K562 treated with DMSO at 1 percent for 12 hours (cell line): Measurements from ENCODE around the gene ENO1. TPM values are rescaled to one million over a fixed set of nuclear protein-coding genes. Genes with fewer than 3 reads are reported as not detected.

Experiments used
- total RNA-seq: library from RNA; unstranded; fragments of 300-600 nt; gene quantifications from 2 replicates; pipeline ENCODE4 v1.2.3, GENCODE V29; 2022; ENCODE audit not compliant: insufficient read depth

ENO1 gene
- total RNA-seq: 1,911 and 1,979 TPM in 2 replicates

GRCh38 chr1:8878448-8878697 lies at the start of gene ENO1:
ENO1 (minus strand) TSS chr1:8878686; CDS start chr1:8874908, 3,778 bp downstream.

DNA sequence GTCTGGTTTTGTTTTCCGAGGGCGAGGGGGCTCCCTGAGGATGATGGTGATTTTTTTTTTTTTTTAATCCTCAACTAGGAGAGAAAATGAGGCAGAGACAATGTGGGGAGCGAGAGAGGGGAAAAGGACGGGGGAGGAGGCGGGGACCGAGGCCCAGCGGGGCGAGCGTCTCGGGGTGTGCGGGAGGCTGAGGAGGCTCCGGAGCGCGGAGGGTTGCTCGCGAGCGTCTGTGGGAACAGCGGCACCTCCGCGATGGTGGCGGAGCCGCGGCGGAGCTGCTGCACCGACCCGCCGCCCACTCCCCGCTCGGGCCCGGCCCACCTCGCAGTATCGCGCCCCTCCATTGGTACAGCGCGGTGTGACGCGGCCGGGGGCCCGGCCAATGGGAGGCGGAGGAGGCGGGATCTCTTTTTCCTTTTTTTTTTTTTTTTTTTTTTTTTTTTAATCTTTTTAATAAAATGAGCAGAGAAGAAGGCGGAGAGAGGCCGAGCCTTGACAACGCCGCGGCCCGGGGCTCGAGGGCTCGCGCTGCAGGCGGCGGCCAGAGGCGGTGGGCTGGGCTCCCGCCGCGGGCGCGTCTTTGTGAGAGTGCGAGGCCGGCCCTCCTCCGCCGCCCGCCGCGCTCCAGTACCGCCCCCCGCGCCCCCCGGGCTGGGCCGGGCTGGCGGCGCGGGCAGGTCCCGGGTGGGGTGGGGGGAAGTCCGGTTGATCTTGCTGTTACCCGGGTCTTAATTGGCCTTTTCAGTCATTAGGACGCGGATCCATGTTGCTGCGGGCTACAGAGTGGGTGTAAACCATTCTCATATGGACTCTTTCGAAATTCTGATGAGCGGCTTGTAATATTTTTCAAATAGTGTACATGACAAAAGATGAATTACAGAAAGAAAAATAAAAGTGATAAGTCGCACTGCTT lies 60.8 kb downstream of the ENO1 start, which contains the start of gene RERE:
RERE (minus strand) TSS at position 229 of the 913 bp plus-strand sequence.

Other genes starting within 250 kb of the ENO1 start
- gene RERE, start 61.0 kb downstream of the ENO1 start, total RNA-seq: 6.7 and 31.5 TPM in 2 replicates
- not detected in 2 replicates for gene CA6, start 67.2 kb upstream of the ENO1 start, total RNA-seq
- gene SLC2A7, start 147.7 kb upstream of the ENO1 start, total RNA-seq: not detected in 2 replicates
- gene SLC2A5, start 190.9 kb upstream of the ENO1 start, total RNA-seq: not detected in 2 replicates